H1 (cell line): ENCODE data around the gene AAK1. TPM values are rescaled to one million over a fixed set of nuclear protein-coding genes. Genes with fewer than 3 reads are reported as not detected.

Source experiments
- BCL11A ChIP-seq, 2 experiments: IDR thresholded peaks; one replicate each; pipeline ENCODE4 v1.6.1; 2011; ENCODE audit warnings: low read depth in 2 of 2, low read length in 2 of 2, mild to moderate bottlenecking in 2 of 2
- CBX5 ChIP-seq: fragments of 300-800, 300-1000 bp; sonication (generic); IDR thresholded peaks from 2 replicates; pipeline ENCODE4 v1.7.1; 2016; ENCODE audit warnings: antibody characterized with exemption, low read length, low read depth
- MAFK ChIP-seq: IDR thresholded peaks from 2 replicates; pipeline ENCODE4 v1.6.1; 2012; ENCODE audit warnings: low read depth, mild to moderate bottlenecking, improper control_type of control experiment, low read length
- SIN3A ChIP-seq, 2 experiments: IDR thresholded peaks in 1 of 2; conservative IDR thresholded peaks in 1 of 2; 2 replicates each; pipeline ENCODE4 v1.6.1; 2011 to 2012; ENCODE audit warnings: low read length in 2 of 2, improper control_type of control experiment in 1 of 2, low read depth in 1 of 2, mild to moderate bottlenecking in 1 of 2
- SIRT6 ChIP-seq: IDR thresholded peaks from one replicate; pipeline ENCODE4 v1.7.1; 2012; ENCODE audit warnings: low read length, inconsistent platforms
- SP1 ChIP-seq: IDR thresholded peaks from 2 replicates; pipeline ENCODE4 v1.6.1; 2011; ENCODE audit warnings: low read depth, low read length
- polyA plus RNA-seq, 7 experiments: library from polyadenylated mRNA; depleted of rRNA in 3 of 7; stranded (reverse) in 5 of 7; unstranded in 2 of 7; fragments of >200 nt in 5 of 7; fragments of 200-250 nt in 2 of 7; gene quantifications; 1 replicate in 5 of 7; 2 replicates in 1 of 7; 4 replicates in 1 of 7; pipeline versions ENCODE4 v1.2.1 to v1.2.3, GENCODE V29; 2011 to 2013; ENCODE audit warnings: missing spikeins in 2 of 7, mixed read lengths in 2 of 7
- total RNA-seq: library from RNA; stranded (reverse); fragmentation: NEBNext Ultra II Directional; extraction: Animal tissue kit (Norgen Biotek cat#: 25700); gene quantifications from 2 replicates; pipeline ENCODE4 v1.2.1, GENCODE V29; 2021

AAK1 gene
- total and polyA plus RNA-seq, 2 of the 8 experiments (the other 6 are each of a cell fraction or from before 2014, with no cell fraction given), result 10.0 to 40.5 TPM

- no peak for TF ChIP-seq BCL11A (IDR thresholded peaks at IDR 0.05; ENCODE audit: low read depth in 2 of 2, low read length in 2 of 2)
- no peak for TF ChIP-seq SIRT6
- TF ChIP-seq SP1, result no peak
- no peak for TF ChIP-seq CBX5
- no peak for TF ChIP-seq SIN3A (conservative IDR thresholded peaks at IDR 0.05 in 1 of 2, IDR thresholded peaks at IDR 0.05 in 1 of 2; ENCODE audit: low read depth in 1 of 2, low read length in 2 of 2)
- TF ChIP-seq MAFK, result no peak
Measured at GRCh38 chr2:69628325-69629021, 15.1 kb downstream of the AAK1 start (continued).
